GM06990 (cell line): Measurements from ENCODE around the gene TRERF1.
"Not testable (repeated sequence)": the region's sequence is repeated elsewhere in the genome, so short reads cannot be mapped to it uniquely, and the experiment has no call there.

Experiments
- DNase-seq: peaks from one replicate; pipeline ENCODE4 v3.0.0-alpha.2; 2011; ENCODE audit not compliant: insufficient read length; ENCODE audit errors: extremely low read depth
- H3K27me3 ChIP-seq: replicated peaks from 2 replicates; pipeline ENCODE4 v1.6.0; 2011; ENCODE audit warnings: low read length; ENCODE audit not compliant: control insufficient read depth, insufficient read depth
- H3K36me3 ChIP-seq: 2 replicates; pipeline ENCODE4 v1.5.1; 2011; ENCODE audit warnings: low read length; ENCODE audit not compliant: control insufficient read depth, insufficient read depth
- H3K4me3 ChIP-seq: replicated peaks from 2 replicates; pipeline ENCODE4 v1.5.1; 2011; ENCODE audit warnings: low read depth, mild to moderate bottlenecking, control low read depth, low read length
- TF ChIP-seq, protein P1 (sequence below): IDR thresholded peaks from 2 replicates; pipeline ENCODE4 v1.5.1; 2011; ENCODE audit warnings: low read length, control low read depth, mild to moderate bottlenecking, inconsistent platforms; ENCODE audit not compliant: insufficient read depth, poor library complexity, severe bottlenecking

TRERF1 gene

GRCh38 chr6:42194056-42194455 is 257.7 kb downstream of the TRERF1 start:
- Histone ChIP-seq H3K4me3 (no peak overlapping the region), H3K27me3 (no peaks in the 10 kb centered on the region), H3K36me3 (no peaks in the 10 kb centered on the region)
- TF ChIP-seq, protein P1, sequence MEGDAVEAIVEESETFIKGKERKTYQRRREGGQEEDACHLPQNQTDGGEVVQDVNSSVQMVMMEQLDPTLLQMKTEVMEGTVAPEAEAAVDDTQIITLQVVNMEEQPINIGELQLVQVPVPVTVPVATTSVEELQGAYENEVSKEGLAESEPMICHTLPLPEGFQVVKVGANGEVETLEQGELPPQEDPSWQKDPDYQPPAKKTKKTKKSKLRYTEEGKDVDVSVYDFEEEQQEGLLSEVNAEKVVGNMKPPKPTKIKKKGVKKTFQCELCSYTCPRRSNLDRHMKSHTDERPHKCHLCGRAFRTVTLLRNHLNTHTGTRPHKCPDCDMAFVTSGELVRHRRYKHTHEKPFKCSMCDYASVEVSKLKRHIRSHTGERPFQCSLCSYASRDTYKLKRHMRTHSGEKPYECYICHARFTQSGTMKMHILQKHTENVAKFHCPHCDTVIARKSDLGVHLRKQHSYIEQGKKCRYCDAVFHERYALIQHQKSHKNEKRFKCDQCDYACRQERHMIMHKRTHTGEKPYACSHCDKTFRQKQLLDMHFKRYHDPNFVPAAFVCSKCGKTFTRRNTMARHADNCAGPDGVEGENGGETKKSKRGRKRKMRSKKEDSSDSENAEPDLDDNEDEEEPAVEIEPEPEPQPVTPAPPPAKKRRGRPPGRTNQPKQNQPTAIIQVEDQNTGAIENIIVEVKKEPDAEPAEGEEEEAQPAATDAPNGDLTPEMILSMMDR = no peak
- DNase-seq = no peak

- DNase-seq = no peak
- TF ChIP-seq, protein P1 = no peak
- Histone ChIP-seq H3K27me3 (no peaks in the 10 kb centered on the region), H3K36me3 (no peaks in the 10 kb centered on the region), H3K4me3 (no peak overlapping the region)
These were observed 258.2 kb downstream of the TRERF1 start for GRCh38 chr6:42193491-42193894.

GRCh38 chr6:42192385-42192784 is 259.3 kb downstream of the TRERF1 start:
- not testable (repeated sequence) for H3K4me3 ChIP-seq, H3K27me3 ChIP-seq, H3K36me3 ChIP-seq, DNase-seq

DNA sequence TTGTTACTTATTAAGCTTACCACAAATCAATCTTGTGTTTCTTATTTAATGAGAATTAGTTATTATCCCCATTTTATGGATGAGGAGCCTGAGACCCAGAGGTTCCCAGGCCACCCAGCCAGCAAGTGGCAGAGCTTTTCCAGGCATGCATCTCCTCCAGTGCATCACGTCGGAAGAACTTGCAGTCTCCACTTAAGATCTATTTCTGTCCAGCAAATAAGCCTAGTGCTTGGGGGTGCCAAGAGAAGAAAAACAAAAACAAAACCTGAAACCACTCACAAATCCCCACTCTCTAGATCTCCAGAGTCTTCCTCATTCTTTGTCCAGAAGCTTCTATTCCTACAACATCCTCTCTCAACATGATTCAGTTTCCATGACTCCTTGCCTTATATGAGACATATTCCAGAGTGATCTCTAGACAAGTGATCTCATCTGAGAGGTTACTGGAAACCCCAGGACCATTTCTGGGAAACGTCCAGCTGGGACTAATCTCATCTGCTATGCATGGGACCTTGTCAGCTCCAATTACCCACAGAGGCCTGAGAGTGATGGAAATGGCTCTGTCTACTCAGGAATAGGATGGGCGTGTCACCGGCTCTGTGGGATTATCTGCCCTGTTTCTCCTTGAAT is 261.1 kb downstream of the TRERF1 start:
- TF ChIP-seq, protein P1 = no peak
- H3K27me3 ChIP-seq = no peaks in the 10 kb centered on the region
- H3K4me3 ChIP-seq = no peak overlapping the region
- no peak for DNase-seq
- H3K36me3 ChIP-seq = no peaks in the 10 kb centered on the region

GRCh38 chr6:42188406-42188805 is 263.3 kb downstream of the TRERF1 start:
- TF ChIP-seq, protein P1 = no peak

GRCh38 chr6:42185597-42185996 is 266.1 kb downstream of the TRERF1 start:
- Histone ChIP-seq H3K36me3 (no peaks in the 10 kb centered on the region), H3K27me3 (no peaks in the 10 kb centered on the region), H3K4me3 (no peak overlapping the region)
- no peak for DNase-seq
- TF ChIP-seq, protein P1 = no peak

More at GRCh38 chr6:42188406-42188805, 263.3 kb downstream of the TRERF1 start:
- no peaks in the 10 kb centered on the region for H3K27me3 ChIP-seq
- H3K4me3 ChIP-seq = no peak overlapping the region
- H3K36me3 ChIP-seq = no peaks in the 10 kb centered on the region
- DNase-seq = no peak
